CD14-positive monocyte (primary cell): ENCODE measurements around the gene WSB1. TPM values are rescaled to one million over a fixed set of nuclear protein-coding genes. Genes with fewer than 3 reads are reported as not detected.

Experiments used
- DNase-seq, 3 donors: peaks; one replicate each; pipeline ENCODE4 v3.0.0-alpha.2; 2011 to 2022
- H2AFZ ChIP-seq: 2 replicates; pipeline ENCODE4 v1.6.0; 2012; ENCODE audit warnings: mild to moderate bottlenecking, low read depth, low read length, inconsistent platforms; ENCODE audit not compliant: insufficient read depth, poor library complexity, severe bottlenecking
- H3K27ac ChIP-seq, 2 donors: 1 replicate in 1 of 2; 2 replicates in 1 of 2; pipeline ENCODE4 v1.5.1; 2012 to 2013; ENCODE audit warnings: low read length in 2 of 2, control low read depth in 1 of 2, inconsistent platforms in 1 of 2, low read depth in 1 of 2, mild to moderate bottlenecking in 1 of 2
- H3K27me3 ChIP-seq, 2 donors: one replicate each; pipeline versions ENCODE4 v1.6.0 to v1.6.1; 2011 to 2013; ENCODE audit warnings: low read length in 2 of 2; ENCODE audit not compliant: control insufficient read depth in 2 of 2, insufficient read depth in 2 of 2
- H3K36me3 ChIP-seq, 2 donors: replicated peaks in 1 of 2; 1 replicate in 1 of 2; 2 replicates in 1 of 2; pipeline versions ENCODE4 v1.5.1 to v1.6.1; 2012 to 2013; ENCODE audit warnings: low read length in 2 of 2, control low read depth in 1 of 2, inconsistent platforms in 1 of 2, mild to moderate bottlenecking in 1 of 2; ENCODE audit not compliant: insufficient read depth in 2 of 2, control insufficient read depth in 1 of 2
- H3K4me1 ChIP-seq, 2 donors: 1 replicate in 1 of 2; 2 replicates in 1 of 2; pipeline versions ENCODE4 v1.5.1 to v1.6.1; 2012 to 2013; ENCODE audit warnings: low read length in 2 of 2, control low read depth in 1 of 2, inconsistent platforms in 1 of 2, mild to moderate bottlenecking in 1 of 2, moderate library complexity in 1 of 2; ENCODE audit not compliant: insufficient read depth in 2 of 2, control insufficient read depth in 1 of 2
- H3K4me2 ChIP-seq: replicated peaks from 2 replicates; pipeline ENCODE3; 2012; ENCODE audit warnings: low read length, moderate library complexity, mild to moderate bottlenecking; ENCODE audit not compliant: poor library complexity, severe bottlenecking; ENCODE audit errors: extremely low read depth
- H3K4me3 ChIP-seq, 3 experiments: fragments of 200-600 bp in 1 of 3; sonication (generic) in 1 of 3; replicated peaks in 1 of 3; 1 replicate in 2 of 3; 2 replicates in 1 of 3; pipeline ENCODE4 v1.5.1; 2011 to 2013; ENCODE audit warnings: low read length in 3 of 3, mild to moderate bottlenecking in 3 of 3, control low read depth in 2 of 3, low read depth in 2 of 3, inconsistent platforms in 1 of 3, moderate library complexity in 1 of 3
- H3K79me2 ChIP-seq: 2 replicates; pipeline ENCODE4 v1.6.0; 2012; ENCODE audit warnings: mild to moderate bottlenecking, control low read depth, inconsistent platforms, low read length, moderate library complexity; ENCODE audit not compliant: insufficient read depth
- H3K9ac ChIP-seq: 2 replicates; pipeline ENCODE4 v1.6.0; 2017; ENCODE audit warnings: low read length, mild to moderate bottlenecking; ENCODE audit not compliant: insufficient read depth, poor library complexity, severe bottlenecking
- H3K9me3 ChIP-seq, 2 donors: replicated peaks in 1 of 2; 1 replicate in 1 of 2; 2 replicates in 1 of 2; pipeline versions ENCODE4 v1.5.1 to v1.6.1; 2012 to 2013; ENCODE audit warnings: low read length in 2 of 2, control low read depth in 1 of 2; ENCODE audit not compliant: control insufficient read depth in 1 of 2, insufficient read depth in 1 of 2
- H4K20me1 ChIP-seq: 2 replicates; pipeline ENCODE4 v1.6.0; 2012; ENCODE audit warnings: mild to moderate bottlenecking, low read length, control low read depth, moderate library complexity; ENCODE audit not compliant: insufficient read depth
- H3K27ac Mint-ChIP-seq, 7 donors: one replicate each; pipeline ENCODE4 v1.8.0; 2020; ENCODE audit warnings: mild to moderate bottlenecking in 7 of 7, mixed read lengths in 7 of 7, moderate library complexity in 6 of 7, inconsistent platforms in 2 of 7
- H3K27me3 Mint-ChIP-seq, 3 donors: one replicate each; pipeline ENCODE4 v1.8.0; 2021 to 2022; ENCODE audit warnings: low read depth in 3 of 3, mild to moderate bottlenecking in 3 of 3, mixed read lengths in 3 of 3, moderate library complexity in 3 of 3, inconsistent platforms in 1 of 3
- H3K36me3 Mint-ChIP-seq, 2 donors: one replicate each; pipeline ENCODE4 v1.8.0; 2020; ENCODE audit warnings: mixed read lengths in 2 of 2, inconsistent platforms in 1 of 2, mild to moderate bottlenecking in 1 of 2
- H3K4me1 Mint-ChIP-seq: one replicate; pipeline ENCODE4 v1.8.0; 2020; ENCODE audit warnings: mild to moderate bottlenecking, mixed read lengths
- H3K4me3 Mint-ChIP-seq, 2 donors: one replicate each; pipeline ENCODE4 v1.8.0; 2020; ENCODE audit warnings: mild to moderate bottlenecking in 2 of 2, mixed read lengths in 2 of 2, moderate library complexity in 1 of 2
- H3K9me3 Mint-ChIP-seq, 7 donors: one replicate each; pipeline ENCODE4 v1.8.0; 2020 to 2022; ENCODE audit warnings: mixed read lengths in 7 of 7, mild to moderate bottlenecking in 6 of 7, moderate library complexity in 6 of 7, inconsistent platforms in 2 of 7
- CTCF ChIP-seq: fragments of 200-600 bp; IDR thresholded peaks from one replicate; pipeline ENCODE4 v1.8.0; 2022; ENCODE audit warnings: antibody characterized with exemption, mild to moderate bottlenecking
- WGBS: methylation state at CpG from one replicate; pipeline ENCODE4 v1.1.5; 2013; ENCODE audit warnings: missing lambda C conversion rate; ENCODE audit not compliant: insufficient coverage; 5-methylcytosine and 5-hydroxymethylcytosine counted together
- intact Hi-C, 2 donors: fragments of 100-400 bp; cut with micrococcal nuclease; formaldehyde crosslinking; loops; one replicate each; pipeline versions ENCODE4 v1.15.0 to v1.15.1; 2023
- polyA plus RNA-seq, 3 donors: library from polyadenylated mRNA; depleted of rRNA in 1 of 3; unstranded in 2 of 3; stranded (reverse) in 1 of 3; fragments of 300-500 nt in 2 of 3; fragments of >200 nt in 1 of 3; fragmentation: Illumina TruSeq in 2 of 3; gene quantifications; 1 replicate in 2 of 3; 2 replicates in 1 of 3; pipeline ENCODE4 v1.2.3, GENCODE V29; 2012 to 2021

The WSB1 gene
- polyA plus RNA-seq, 3 donors, result 220 to 368 (median 296) TPM

DNA sequence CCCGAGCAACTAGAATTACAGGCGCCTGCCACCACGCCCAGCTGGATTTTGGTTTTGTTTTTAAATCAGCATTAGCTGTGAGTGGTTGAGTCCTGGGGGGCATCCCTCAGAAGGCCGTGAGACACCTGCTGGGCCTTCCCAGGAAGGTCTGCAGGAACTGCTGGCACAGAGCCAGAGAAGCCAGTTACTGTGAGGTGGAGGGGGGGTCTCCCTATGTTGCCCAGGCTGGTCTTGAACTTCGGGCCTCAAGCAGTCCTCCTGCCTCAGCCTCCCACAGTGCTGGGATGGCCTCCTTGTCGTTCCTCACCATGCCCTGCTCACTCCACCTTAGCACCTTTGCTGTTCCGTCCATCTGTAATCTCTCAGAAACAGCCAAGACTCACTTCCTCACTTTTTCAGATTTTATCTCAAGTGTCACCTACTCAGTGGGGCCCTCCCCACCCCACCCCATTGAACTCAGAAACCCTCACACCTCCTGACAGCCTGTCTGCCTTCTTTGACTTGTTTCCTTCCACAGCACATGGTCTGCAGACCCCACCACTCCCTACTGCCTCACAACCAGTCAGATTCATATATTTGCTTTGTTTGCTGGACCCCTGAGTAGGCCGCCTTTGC, 62.3 kb downstream of the WSB1 start:
- peak overlapping the region in 1 of 7 donors; percentile 17 for H3K27ac Mint-ChIP-seq
- 68% methylated on average over 8 of the region's 8 CpGs for WGBS
- no peaks in the 10 kb centered on the region for H4K20me1 ChIP-seq
- intact Hi-C loops, result no loop called here
- H3K27me3 Mint-ChIP-seq, result peaks cover 0 to 4% (median 2%) of the 10 kb centered on the region in 3 donors
- H3K27me3 ChIP-seq, result no peaks in the 10 kb centered on the region
- peaks cover 0 to 2% (median 0%) of the 10 kb centered on the region in 7 donors for H3K9me3 Mint-ChIP-seq
- no peak for DNase-seq
- H3K79me2 ChIP-seq, result peaks cover 4% of the 10 kb centered on the region
- no peak overlapping the region for H3K4me3 ChIP-seq
- H3K4me1 ChIP-seq, result peaks cover 16 to 20% of the 10 kb centered on the region in 2 donors
- H3K4me1 Mint-ChIP-seq, result peaks cover 24% of the 10 kb centered on the region
- H3K36me3 Mint-ChIP-seq, result no peaks in the 10 kb centered on the region
- no peaks in the 10 kb centered on the region for H3K9me3 ChIP-seq
- no peak overlapping the region for H3K9ac ChIP-seq
- no peak overlapping the region for H2AFZ ChIP-seq
- no peak overlapping the region for H3K27ac ChIP-seq
- no peak overlapping the region for H3K4me2 ChIP-seq
- H3K4me3 Mint-ChIP-seq, result no peak overlapping the region
- H3K36me3 ChIP-seq, result no peaks in the 10 kb centered on the region
- TF ChIP-seq CTCF, result no peak

DNA sequence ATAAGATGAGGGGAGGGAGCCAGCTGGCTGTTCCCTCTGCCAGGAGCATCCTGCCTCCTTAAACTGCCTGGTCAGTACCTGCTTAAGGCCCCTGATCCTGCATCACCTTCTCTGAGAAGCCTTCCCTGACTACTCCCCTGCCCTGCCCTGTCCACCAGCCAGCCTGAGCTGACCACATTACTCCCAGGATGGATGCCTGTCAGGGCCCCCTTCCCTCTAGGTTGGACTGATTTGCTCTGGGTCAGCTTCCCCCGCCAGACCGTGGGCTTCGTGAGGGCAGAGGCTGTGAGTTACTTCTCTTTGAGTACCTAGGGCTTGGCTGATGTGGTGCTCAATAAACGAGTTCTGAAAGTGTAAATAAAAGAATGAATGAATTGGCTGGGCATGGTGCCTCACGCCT, 63.3 kb downstream of the WSB1 start:
- H3K36me3 ChIP-seq, result no peaks in the 10 kb centered on the region
- H2AFZ ChIP-seq, result no peak overlapping the region
- no peak overlapping the region for H3K9ac ChIP-seq
- intact Hi-C loops, result no loop called here
- H3K27me3 ChIP-seq, result no peaks in the 10 kb centered on the region
- Mint-ChIP-seq H3K36me3 (no peaks in the 10 kb centered on the region), H3K4me1 (peaks cover 21% of the 10 kb centered on the region), H3K27ac (no peak overlapping the region), H3K27me3 (peaks cover 0 to 4% (median 2%) of the 10 kb centered on the region in 3 donors), H3K9me3 (peaks cover 0 to 2% (median 0%) of the 10 kb centered on the region in 7 donors), H3K4me3 (no peak overlapping the region)
- no peaks in the 10 kb centered on the region for H3K9me3 ChIP-seq
- peaks cover 16 to 20% of the 10 kb centered on the region in 2 donors for H3K4me1 ChIP-seq
- H3K27ac ChIP-seq, result no peak overlapping the region
- H3K79me2 ChIP-seq, result peaks cover 4% of the 10 kb centered on the region
- no peak overlapping the region for H3K4me2 ChIP-seq
- H3K4me3 ChIP-seq, result no peak overlapping the region
- no peak for TF ChIP-seq CTCF
- no peaks in the 10 kb centered on the region for H4K20me1 ChIP-seq
- 100% methylated on average over 1 of the region's 5 CpGs for WGBS
- DNase-seq, result no peak
